Panc1 (cell line): ENCODE measurements around the gene TLCD5. TPM values are rescaled to one million over a fixed set of nuclear protein-coding genes. Genes with fewer than 3 reads are reported as not detected.

ENCODE experiments used
- ATAC-seq: fragments of 200-7000 bp; cut with Tn5 transposase; 2 replicates; pipeline ENCODE4 v1.9.1; 2020; ENCODE audit warnings: mild to moderate bottlenecking, moderate library complexity
- BruUV-seq: library from RNA; stranded (reverse); fragments of 400-500 nt; replicated peaks from 2 replicates; lab custom pipeline; 2021; lab: Mats Ljungman, UMichigan
- CTCF ChIA-PET: fragments of 300-600 bp; sonication (Branson Sonifier 250); formaldehyde crosslinking; loops from one replicate; lab custom pipeline; 2022; ENCODE audit warnings: antibody characterized with exemption; lab: Charles Lee
- POLR2A ChIA-PET: fragments of 300-600 bp; sonication (Branson Sonifier 250); formaldehyde crosslinking; loops from one replicate; lab custom pipeline; 2022; ENCODE audit warnings: antibody characterized with exemption; lab: Charles Lee
- DNase-seq: peaks from one replicate; pipeline ENCODE4 v3.0.0-alpha.2; 2010; ENCODE audit warnings: low read depth, low spot score
- H3K27ac ChIP-seq: 2 replicates; pipeline ENCODE4 v1.5.1; 2011; ENCODE audit warnings: mild to moderate bottlenecking, low read length, inconsistent platforms
- H3K27me3 ChIP-seq: fragments of 200-500 bp; sonication (Bioruptor generic); 2 replicates; pipeline ENCODE4 v1.6.0; 2014; ENCODE audit warnings: low read length, inconsistent platforms; ENCODE audit not compliant: control insufficient read depth, insufficient read depth
- H3K36me3 ChIP-seq: fragments of 200-500 bp; sonication (Bioruptor generic); 2 replicates; pipeline ENCODE4 v1.5.1; 2014; ENCODE audit warnings: inconsistent platforms, mild to moderate bottlenecking, low read length, moderate library complexity; ENCODE audit not compliant: control insufficient read depth, insufficient read depth
- H3K4me1 ChIP-seq: 2 replicates; pipeline ENCODE4 v1.5.1; 2011; ENCODE audit warnings: inconsistent platforms, mild to moderate bottlenecking, low read length, moderate library complexity; ENCODE audit not compliant: control insufficient read depth, insufficient read depth
- H3K4me3 ChIP-seq, 2 experiments: 2 replicates each; pipeline ENCODE4 v1.5.1; 2011 to 2012; ENCODE audit warnings: low read depth in 2 of 2, low read length in 2 of 2, mild to moderate bottlenecking in 2 of 2, inconsistent platforms in 1 of 2, moderate library complexity in 1 of 2
- H3K9me3 ChIP-seq: fragments of 200-500 bp; sonication (Bioruptor generic); 2 replicates; pipeline ENCODE4 v1.5.1; 2014; ENCODE audit warnings: low read depth, mild to moderate bottlenecking, inconsistent platforms, low read length, moderate library complexity; ENCODE audit not compliant: control insufficient read depth, insufficient read depth
- POLR2AphosphoS5 ChIP-seq: IDR thresholded peaks from 2 replicates; pipeline ENCODE4 v1.6.1; 2012; ENCODE audit warnings: mild to moderate bottlenecking, low read depth, low read length, moderate library complexity
- SIN3A ChIP-seq: IDR thresholded peaks from 2 replicates; pipeline ENCODE4 v1.6.1; 2012; ENCODE audit warnings: low read depth, mild to moderate bottlenecking, low read length, moderate library complexity, borderline replicate concordance; ENCODE audit not compliant: insufficient read depth
- TCF7L2 ChIP-seq: IDR thresholded peaks from 2 replicates; pipeline ENCODE4 v1.6.1; 2011; ENCODE audit warnings: mild to moderate bottlenecking, low read depth, low read length, inconsistent platforms
- in situ Hi-C: cut with HindIII; loops from 2 replicates; pipeline ENCODE4 v1.10.0; 2016; ENCODE audit warnings: low sequenced_read_pairs, low pct_unique_long_range_greater_than_20kb
- intact Hi-C: fragments of 100-400 bp; cut with micrococcal nuclease; formaldehyde crosslinking; loops from one replicate; pipeline ENCODE4 v1.10.0; 2022; ENCODE audit not compliant: unreplicated experiment
- total RNA-seq: library from RNA; stranded (reverse); gene quantifications from one replicate; pipeline ENCODE4 v1.2.1, GENCODE V29; 2021; ENCODE audit not compliant: unreplicated experiment
- TF ChIP-seq, protein P1 (sequence below): fragments of 450-650 bp; IDR thresholded peaks from 2 replicates; pipeline ENCODE4 v1.5.1; 2017; ENCODE audit warnings: mild to moderate bottlenecking
- TF ChIP-seq, protein P2 (sequence below), 2 experiments: IDR thresholded peaks; 2 replicates each; pipeline ENCODE4 v1.6.1; 2011 to 2012; ENCODE audit warnings: low read depth in 2 of 2, control low read depth in 1 of 2, low read length in 1 of 2, mild to moderate bottlenecking in 1 of 2, moderate library complexity in 1 of 2; ENCODE audit not compliant: insufficient read depth in 1 of 2

The TLCD5 gene
- total RNA-seq, 1 experiment from 2014 or later: 22.8 TPM

DNA sequence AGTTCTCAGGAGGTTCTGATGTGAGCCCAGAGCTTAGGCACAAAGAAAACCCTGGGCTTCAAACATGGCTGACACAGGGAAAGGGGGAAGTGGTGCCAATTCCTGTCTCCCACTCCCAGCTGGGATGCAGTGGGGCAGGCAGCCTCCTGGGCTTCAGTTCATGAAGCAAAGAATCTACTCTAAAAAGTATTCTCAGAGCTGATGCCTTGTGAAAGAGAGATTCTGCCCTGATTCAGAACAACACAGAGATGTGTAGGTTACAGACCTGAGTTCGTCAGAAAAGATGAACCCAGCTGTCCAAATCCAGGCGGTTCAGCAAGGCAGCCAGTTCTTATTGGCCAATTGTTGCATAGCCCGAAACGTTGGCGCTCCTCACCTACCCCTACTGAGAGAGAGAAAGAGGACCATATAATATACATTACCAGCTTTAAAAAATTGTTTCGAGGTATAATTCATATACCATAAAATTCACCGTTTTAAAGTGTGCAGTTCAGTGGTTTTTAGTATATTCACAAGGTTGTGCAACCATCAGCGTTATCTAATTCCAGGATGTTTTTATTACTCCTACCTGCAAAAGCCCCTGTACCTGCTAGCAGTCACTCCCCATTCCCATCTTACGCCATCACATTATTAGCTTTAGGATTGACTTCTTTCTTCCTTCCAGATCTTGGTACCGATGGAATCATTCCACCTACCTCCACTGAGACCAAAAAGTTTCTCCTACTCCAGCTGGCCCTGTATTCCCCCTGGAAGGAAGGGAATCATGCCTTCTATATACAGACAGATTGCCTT is 7.2 kb upstream of the TLCD5 start:
- no TSS peak for BruUV-seq
- in situ Hi-C loops: no loop called here
- H3K9me3 ChIP-seq: no peaks in the 10 kb centered on the region
- H3K36me3 ChIP-seq: no peaks in the 10 kb centered on the region
- DNase-seq: no peak
- intact Hi-C loops: no loop called here
- CTCF ChIA-PET: interaction anchor here (0.6 to 0.8 kb wide), 2 partner anchors 15 to 17 kb away, joined by 3 read pairs; no protein-coding TSS in a partner anchor
- H3K27me3 ChIP-seq: no peaks in the 10 kb centered on the region
- H3K27ac ChIP-seq: no peak overlapping the region
- no peak for ATAC-seq
- no peaks in the 10 kb centered on the region for H3K4me1 ChIP-seq
- no peak for TF ChIP-seq SIN3A
- TF ChIP-seq TCF7L2: no peak
- TF ChIP-seq POLR2AphosphoS5: no peak
- TF ChIP-seq, protein P1, sequence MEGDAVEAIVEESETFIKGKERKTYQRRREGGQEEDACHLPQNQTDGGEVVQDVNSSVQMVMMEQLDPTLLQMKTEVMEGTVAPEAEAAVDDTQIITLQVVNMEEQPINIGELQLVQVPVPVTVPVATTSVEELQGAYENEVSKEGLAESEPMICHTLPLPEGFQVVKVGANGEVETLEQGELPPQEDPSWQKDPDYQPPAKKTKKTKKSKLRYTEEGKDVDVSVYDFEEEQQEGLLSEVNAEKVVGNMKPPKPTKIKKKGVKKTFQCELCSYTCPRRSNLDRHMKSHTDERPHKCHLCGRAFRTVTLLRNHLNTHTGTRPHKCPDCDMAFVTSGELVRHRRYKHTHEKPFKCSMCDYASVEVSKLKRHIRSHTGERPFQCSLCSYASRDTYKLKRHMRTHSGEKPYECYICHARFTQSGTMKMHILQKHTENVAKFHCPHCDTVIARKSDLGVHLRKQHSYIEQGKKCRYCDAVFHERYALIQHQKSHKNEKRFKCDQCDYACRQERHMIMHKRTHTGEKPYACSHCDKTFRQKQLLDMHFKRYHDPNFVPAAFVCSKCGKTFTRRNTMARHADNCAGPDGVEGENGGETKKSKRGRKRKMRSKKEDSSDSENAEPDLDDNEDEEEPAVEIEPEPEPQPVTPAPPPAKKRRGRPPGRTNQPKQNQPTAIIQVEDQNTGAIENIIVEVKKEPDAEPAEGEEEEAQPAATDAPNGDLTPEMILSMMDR: no peak
- TF ChIP-seq, protein P2, sequence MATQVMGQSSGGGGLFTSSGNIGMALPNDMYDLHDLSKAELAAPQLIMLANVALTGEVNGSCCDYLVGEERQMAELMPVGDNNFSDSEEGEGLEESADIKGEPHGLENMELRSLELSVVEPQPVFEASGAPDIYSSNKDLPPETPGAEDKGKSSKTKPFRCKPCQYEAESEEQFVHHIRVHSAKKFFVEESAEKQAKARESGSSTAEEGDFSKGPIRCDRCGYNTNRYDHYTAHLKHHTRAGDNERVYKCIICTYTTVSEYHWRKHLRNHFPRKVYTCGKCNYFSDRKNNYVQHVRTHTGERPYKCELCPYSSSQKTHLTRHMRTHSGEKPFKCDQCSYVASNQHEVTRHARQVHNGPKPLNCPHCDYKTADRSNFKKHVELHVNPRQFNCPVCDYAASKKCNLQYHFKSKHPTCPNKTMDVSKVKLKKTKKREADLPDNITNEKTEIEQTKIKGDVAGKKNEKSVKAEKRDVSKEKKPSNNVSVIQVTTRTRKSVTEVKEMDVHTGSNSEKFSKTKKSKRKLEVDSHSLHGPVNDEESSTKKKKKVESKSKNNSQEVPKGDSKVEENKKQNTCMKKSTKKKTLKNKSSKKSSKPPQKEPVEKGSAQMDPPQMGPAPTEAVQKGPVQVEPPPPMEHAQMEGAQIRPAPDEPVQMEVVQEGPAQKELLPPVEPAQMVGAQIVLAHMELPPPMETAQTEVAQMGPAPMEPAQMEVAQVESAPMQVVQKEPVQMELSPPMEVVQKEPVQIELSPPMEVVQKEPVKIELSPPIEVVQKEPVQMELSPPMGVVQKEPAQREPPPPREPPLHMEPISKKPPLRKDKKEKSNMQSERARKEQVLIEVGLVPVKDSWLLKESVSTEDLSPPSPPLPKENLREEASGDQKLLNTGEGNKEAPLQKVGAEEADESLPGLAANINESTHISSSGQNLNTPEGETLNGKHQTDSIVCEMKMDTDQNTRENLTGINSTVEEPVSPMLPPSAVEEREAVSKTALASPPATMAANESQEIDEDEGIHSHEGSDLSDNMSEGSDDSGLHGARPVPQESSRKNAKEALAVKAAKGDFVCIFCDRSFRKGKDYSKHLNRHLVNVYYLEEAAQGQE (IDR thresholded peaks at IDR 0.05; ENCODE audit: insufficient read depth in 1 of 2, low read depth in 2 of 2, low read length in 1 of 2): no peak
- H3K4me3 ChIP-seq: no peak overlapping the region
- POLR2A ChIA-PET: no interaction called here

DNA sequence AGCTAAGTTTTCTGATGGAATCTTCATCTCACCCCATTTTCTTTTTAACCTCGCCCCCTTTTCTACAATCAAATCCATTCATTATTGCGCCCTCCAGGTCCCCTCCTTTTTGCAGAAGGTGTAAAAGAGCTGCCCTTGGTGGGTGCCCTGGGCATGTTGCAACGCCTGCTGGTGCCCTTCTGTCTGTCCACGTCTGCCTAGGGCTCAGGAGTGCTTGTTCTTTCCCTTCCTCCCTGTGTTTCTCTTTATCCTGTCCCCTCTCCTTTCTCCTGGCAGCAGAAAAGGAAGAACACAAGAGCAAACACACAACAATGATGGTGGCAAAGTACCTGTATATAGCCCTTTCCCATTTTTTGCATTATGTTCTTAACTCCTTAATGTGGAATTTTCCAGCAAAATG is 6.2 kb upstream of the TLCD5 start:
- no peaks in the 10 kb centered on the region for H3K27me3 ChIP-seq
- H3K9me3 ChIP-seq: no peaks in the 10 kb centered on the region
- no TSS peak for BruUV-seq
- H3K4me3 ChIP-seq: no peak overlapping the region
- CTCF ChIA-PET: interaction anchor here (0.8 kb wide), 1 partner anchor 16 kb away, joined by 3 read pairs; no protein-coding TSS in a partner anchor
- in situ Hi-C loops (no loop called here), intact Hi-C loops (no loop called here)
- POLR2A ChIA-PET: no interaction called here
- H3K27ac ChIP-seq: no peak overlapping the region
- TF ChIP-seq, protein P2 (IDR thresholded peaks at IDR 0.05; ENCODE audit: insufficient read depth in 1 of 2, low read depth in 2 of 2, low read length in 1 of 2): no peak
- TF ChIP-seq TCF7L2: no peak
- no peaks in the 10 kb centered on the region for H3K36me3 ChIP-seq
- DNase-seq (no peak), ATAC-seq (no peak)
- no peaks in the 10 kb centered on the region for H3K4me1 ChIP-seq
